ENCODE results near the gene GPR37L1.
"Not testable (repeated sequence)": the region's sequence is repeated elsewhere in the genome, so short reads cannot be mapped to it uniquely, and the experiment has no call there.

The GPR37L1 gene

GRCh38 chr1:202135221-202135721 lies 12.6 kb downstream of the GPR37L1 start:
- DNase-seq = peak; percentile 64

DNA sequence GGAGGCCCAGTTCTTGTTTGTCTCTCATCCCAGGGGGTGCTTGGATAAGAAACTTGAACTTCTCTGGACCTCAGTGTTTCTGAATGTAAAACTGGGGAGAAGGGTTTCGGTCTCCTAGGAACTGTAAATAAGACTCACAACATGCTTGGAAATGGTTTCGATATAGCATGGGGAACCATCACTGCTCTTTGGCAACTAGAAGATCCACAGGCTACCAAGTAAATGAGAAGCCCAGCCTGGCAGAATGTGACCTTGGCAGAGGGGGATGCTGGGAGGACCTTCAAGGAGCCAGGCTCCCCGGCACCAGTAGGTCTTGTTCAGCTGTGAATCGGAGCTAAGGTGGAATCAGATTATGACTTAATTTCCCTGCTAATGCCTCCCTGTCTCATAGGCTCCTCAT lies 18.1 kb downstream of the GPR37L1 start:
- DNase-seq = no peak

GRCh38 chr1:202141468-202141867 lies 18.8 kb downstream of the GPR37L1 start:
- DNase-seq = not testable (repeated sequence)

- DNase-seq = no peak
Observed at GRCh38 chr1:202143011-202143767, 20.5 kb downstream of the GPR37L1 start.

DNA sequence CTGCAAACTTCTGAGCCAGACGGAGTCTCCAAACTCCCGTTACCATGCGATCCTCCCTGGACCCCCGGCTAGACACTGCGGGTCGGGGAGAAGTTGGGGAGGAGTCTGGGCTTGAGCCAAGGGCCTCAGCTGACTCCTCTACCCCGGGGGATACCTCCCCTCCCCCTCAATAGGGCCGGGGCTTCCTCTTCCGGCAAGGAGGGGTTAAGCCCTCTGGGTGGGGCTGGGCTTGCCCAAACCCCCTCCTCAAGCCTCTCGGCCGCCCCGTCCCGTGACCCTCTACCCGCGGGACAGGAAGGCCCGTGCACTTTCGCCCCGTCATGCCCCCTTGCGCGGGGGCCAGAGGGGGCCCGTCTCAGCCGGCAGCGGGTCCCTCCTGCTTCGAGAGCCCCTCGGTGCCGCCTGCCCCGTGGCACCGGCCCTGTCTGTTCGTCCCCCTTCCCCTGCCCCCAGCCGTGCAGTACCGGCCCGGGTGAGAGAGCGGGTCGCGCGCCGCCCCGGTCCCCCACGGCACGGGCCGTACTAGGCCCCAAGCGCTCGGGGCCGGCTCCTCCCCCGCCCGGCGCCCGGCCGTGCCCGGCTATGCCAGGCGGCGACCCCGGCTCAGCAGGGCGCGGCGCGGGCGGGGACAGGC lies 21.2 kb downstream of the GPR37L1 start:
- DNase-seq = no peak

DNA sequence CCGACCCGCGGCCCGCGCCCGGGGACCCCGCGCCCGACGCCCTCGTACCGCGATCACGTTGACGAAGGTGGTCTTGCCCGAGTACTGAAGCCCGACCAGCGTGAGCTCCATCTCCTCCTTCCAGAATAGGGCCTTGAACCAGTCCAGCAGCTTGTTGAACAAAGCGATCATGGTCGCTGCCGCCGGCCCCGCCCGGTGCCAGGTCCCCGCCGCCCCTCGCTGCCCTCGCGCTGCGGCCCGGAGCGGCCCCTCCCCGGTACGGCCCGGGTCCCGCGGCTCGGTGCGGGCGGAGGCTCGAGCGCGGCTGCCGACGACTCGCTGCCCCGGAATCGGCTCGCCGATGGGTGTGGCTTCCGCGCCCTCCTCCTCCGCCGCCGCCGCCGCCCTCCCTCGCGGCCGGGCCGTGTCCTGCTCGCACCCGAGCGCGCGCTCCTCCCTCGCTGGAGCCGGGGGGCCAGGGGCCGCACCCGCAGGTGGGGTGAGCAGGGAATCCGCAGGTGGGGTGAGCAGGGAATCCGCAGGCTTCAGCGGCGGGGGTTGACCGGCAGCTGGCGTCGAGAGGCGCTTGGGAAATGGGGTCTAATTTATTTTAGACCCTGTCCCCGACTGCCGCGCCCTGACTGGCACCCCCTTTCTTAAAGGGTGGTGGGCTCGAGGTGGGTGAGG lies 21.8 kb downstream of the GPR37L1 start, which contains the start of gene ARL8A:
ARL8A (minus strand) TSS at position 336 of the 666 bp plus-strand sequence; CDS start at position 171, 165 bp downstream.
- peak; percentile 29 for DNase-seq

DNA sequence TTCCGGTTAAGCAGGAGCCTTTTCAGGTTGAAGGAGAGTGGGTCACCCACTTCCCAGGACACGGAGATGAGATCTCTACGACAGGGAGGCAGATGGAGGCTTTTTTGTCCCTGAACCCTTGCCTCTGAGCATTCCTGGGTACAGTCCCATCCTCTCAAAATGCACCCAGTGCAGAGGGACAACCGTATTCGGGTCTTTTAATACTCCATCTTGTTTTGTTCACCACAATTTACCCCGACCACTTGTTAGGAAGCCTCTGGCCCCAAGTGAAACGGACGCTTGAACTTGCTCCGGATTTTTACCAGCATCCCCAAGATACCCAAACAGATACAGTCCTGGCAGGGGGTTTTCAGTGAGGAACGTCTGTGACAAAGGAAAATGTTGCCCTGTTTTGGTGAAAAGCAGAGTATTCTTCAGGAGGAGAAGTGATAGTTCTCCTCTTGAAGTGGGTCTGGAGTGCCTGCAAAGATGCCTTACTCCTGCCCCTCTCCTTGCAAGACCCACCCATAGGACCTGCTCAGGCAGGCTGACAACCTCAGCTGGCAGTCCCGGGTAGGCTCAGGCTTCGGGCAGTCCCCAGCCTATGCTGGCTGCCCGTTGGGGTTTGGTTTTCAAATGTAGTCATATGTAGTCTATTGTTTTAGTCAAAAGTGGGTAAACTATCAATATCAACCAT lies 22.5 kb downstream of the GPR37L1 start:
- DNase-seq = no peak

DNA sequence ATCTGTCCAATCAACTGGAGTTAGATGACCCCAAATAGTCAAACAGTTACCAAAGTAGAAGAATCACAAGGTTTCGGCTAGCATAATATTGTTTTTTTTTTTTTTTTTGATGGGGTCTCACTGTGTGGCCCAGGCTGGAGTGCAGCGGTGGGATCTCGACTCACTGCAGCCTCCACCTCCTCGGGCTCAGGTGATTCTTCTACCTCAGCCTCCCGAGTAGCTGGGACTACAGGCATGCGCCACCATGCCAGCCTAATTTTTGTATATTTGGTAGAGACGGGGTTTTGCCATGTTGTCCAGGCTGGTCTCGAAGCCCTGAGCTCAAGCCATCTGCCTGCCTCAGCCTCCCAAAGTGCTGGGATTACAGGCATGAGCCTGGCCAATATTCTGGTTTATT lies 23.0 kb downstream of the GPR37L1 start:
- DNase-seq = not testable (repeated sequence)

GRCh38 chr1:202146279-202146678 lies 23.6 kb downstream of the GPR37L1 start:
- DNase-seq = no peak

DNA sequence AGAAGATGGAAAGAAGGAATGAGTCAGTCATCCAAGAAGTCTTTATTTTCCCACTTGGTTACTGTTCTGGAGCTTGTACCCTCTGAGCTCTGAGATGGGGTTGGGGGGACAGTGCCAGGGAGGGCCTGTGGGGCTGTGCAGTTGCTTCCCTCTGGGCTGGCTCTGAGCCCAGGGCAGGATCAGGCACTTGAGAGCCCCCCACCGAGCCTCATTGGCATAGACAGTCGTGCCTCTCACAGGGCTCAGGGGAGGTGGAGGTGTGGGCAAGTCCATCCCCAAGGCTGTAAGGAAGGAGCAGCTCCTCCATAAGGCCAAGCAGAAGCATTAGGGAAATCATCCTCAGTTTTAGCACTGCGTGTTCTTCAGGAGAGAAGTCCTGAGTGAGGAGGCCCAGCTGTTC lies 24.3 kb downstream of the GPR37L1 start:
- DNase-seq = no peak

GRCh38 chr1:202148391-202148790 lies 25.7 kb downstream of the GPR37L1 start:
- DNase-seq = no peak

GRCh38 chr1:202149566-202149965 lies 26.8 kb downstream of the GPR37L1 start:
- DNase-seq = no peak

GRCh38 chr1:202150187-202150586 lies 27.5 kb downstream of the GPR37L1 start:
- no peak for DNase-seq

DNA sequence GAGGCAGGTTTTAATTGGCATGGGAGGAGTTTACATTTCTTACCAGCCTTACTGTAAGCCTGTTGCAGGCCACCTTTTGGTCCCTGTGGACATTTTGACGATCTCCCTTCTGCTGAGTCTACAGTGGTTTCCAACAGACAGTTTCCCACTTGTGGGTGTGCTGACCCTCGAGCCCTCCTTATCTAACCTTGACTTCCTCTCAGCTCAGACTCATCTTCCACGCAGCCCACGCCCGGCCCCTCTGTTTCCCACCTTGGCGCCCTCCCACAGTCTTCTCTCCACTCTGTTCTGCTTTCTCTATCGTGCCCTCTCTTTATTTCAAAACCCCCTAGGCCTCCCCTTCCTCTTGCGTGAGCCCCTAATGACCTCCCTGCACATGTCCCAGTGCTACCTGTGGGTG lies 27.9 kb downstream of the GPR37L1 start:
- DNase-seq = no peak

GRCh38 chr1:202151045-202151444 lies 28.3 kb downstream of the GPR37L1 start:
- DNase-seq = no peak

DNA sequence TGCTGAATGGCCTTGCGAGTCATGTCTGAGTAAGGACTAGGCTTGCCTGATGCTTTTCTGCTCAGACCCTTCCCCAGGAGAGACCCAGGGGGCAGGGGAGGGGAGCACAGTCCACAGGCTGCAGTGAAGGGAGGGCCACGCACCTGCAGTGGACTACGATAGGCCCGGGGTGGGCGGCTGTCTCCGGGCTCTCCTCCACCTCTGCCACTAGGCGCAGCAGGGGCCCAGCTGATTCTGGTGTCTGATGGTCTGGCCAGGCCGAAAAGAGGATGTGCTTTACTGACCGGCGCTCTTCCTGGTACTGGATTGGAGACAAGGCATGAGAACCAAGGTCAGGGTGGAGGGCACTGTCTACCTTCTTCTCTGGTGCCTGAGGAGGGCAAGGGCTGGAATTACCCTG lies 29.7 kb downstream of the GPR37L1 start:
- no peak for DNase-seq

- DNase-seq = no peak
Observed at GRCh38 chr1:202153284-202153683, 30.6 kb downstream of the GPR37L1 start.

GRCh38 chr1:202154148-202154765 lies 31.5 kb downstream of the GPR37L1 start:
- no peak for DNase-seq

DNA sequence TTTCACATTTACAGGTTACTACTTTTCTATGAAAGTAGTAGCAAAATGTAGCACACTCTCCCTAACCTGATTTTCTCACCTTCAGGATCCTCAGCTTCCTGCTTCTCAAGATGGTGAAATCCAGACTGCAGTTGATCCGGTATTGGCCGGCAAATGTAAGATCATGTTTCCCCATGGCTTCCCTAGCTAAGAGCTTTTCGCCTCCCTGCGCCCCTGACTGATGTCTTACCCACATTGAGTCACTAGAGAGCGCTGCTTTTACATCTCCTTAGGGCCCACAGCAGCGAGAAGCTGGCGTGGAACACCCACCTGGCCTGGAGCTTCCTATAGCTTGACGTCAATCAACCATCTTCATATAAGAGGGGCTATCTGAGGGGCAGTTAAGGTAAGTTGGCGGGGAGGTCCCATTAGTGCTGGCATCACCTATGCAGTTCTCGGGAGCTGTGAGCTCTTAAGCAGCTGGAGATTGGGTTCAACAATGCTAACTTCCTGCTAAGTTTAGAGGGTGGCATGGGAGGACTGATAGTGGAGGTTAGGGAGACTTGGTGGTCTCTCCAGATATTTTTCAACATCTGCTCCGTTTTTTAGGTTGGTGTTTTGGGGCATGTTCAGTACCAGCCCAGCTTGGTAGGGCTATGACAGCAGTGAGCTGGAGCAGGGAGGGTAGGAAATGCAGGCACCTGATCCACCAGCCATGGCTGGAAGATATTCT lies 32.2 kb downstream of the GPR37L1 start:
- DNase-seq = no peak

- DNase-seq = no peak
Observed at GRCh38 chr1:202155478-202156021, 32.8 kb downstream of the GPR37L1 start.

- no peak for DNase-seq
Observed at GRCh38 chr1:202156590-202156989, 33.9 kb downstream of the GPR37L1 start.

- DNase-seq = no peak
Observed at GRCh38 chr1:202157945-202158344, 35.2 kb downstream of the GPR37L1 start.
